Measurements from ENCODE around the gene ASB13. TPM values are rescaled to one million over a fixed set of nuclear protein-coding genes. Genes with fewer than 3 reads are reported as not detected.

ASB13 gene
- total and polyA plus RNA-seq, 2 experiments from 2014 or later, result 16.9 to 18.1 TPM

DNA sequence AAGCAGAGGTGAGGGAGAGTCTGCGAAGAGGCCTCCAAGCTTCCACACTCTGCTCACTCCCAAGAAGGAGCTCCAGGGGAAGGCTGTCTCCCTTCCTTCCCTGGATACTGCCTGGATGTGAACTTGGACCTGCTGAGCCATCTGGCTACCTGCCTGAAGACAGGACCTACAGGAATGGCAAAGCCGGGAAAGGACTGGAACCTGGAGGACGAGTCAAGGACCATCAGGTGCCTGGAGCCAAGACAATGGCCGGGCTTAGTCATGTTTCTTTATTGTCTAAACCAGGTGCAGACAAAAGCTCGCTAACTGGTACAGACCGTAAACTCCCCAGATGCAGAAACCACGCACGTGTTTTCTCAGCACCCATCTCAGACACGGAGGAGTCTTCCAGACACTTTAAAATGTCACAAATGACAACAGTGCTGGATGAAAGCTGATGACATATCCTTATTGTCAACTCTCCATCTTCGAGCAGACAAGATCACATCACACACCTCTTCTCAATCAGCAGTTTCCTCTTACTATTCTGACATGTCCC is 12.1 kb downstream of the ASB13 start:
- H3K27ac ChIP-seq, result no peak overlapping the region
- no peaks in the 10 kb centered on the region for H3K9me2 ChIP-seq (replicated peaks; ENCODE audit: insufficient read depth)
- no peaks in the 10 kb centered on the region for H3K36me3 ChIP-seq (replicated peaks; ENCODE audit: insufficient read depth, low read depth)
- no peak overlapping the region for H2AFZ ChIP-seq
- no peak overlapping the region for H3K4me2 ChIP-seq
- no peaks in the 10 kb centered on the region for H3K9me3 ChIP-seq (ENCODE audit: low read depth)
- no peak for TF ChIP-seq EZH2 (IDR thresholded peaks at IDR 0.05; ENCODE audit: borderline replicate concordance)
- no peak for TF ChIP-seq CTCF (IDR thresholded peaks at IDR 0.05; ENCODE audit: poor library complexity)
- TF ChIP-seq EZH2phosphoT487 (IDR thresholded peaks at IDR 0.05; ENCODE audit: low read depth, severe bottlenecking, unreplicated experiment), result no peak
- WGBS (ENCODE audit: low lambda C conversion rate, missing lambda C conversion rate), result 74% methylated on average over 10 of the region's 10 CpGs
- H3K27me3 ChIP-seq, result no peaks in the 10 kb centered on the region
- no peaks in the 10 kb centered on the region for H4K20me1 ChIP-seq (ENCODE audit: insufficient read depth, poor library complexity, severe bottlenecking)
- peaks cover 22% of the 10 kb centered on the region for H3K79me2 ChIP-seq
- no peak overlapping the region for H3K4me3 ChIP-seq
- no peak for DNase-seq (ENCODE audit: low spot score)
- no peaks in the 10 kb centered on the region for H3K4me1 ChIP-seq (ENCODE audit: insufficient read depth)

DNA sequence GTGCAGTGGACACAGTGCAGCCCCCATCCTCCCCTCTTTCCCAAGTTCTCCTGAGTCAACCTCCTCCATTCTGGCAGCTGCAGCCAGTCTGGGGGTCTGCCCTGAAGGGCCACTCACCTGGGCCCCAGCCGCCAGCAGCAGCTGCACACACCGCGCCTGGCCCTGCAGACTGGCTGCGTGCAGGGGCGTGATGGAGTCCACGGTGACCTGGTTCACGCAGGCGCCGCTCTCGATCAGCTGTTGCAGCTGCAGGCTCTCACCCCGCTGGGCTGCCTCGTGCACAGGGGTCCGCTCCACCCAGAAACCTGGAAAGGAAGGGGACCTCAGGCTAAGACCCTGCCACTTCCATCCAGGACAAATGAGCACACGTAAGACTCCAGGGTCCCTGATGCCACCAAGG is 13.6 kb downstream of the ASB13 start:
- Histone ChIP-seq H2AFZ (no peak overlapping the region), H3K36me3 (replicated peaks; ENCODE audit: insufficient read depth, low read depth) (no peaks in the 10 kb centered on the region), H3K4me2 (no peak overlapping the region), H3K4me1 (ENCODE audit: insufficient read depth) (no peaks in the 10 kb centered on the region), H3K9me3 (ENCODE audit: low read depth) (no peaks in the 10 kb centered on the region), H4K20me1 (ENCODE audit: insufficient read depth, poor library complexity, severe bottlenecking) (no peaks in the 10 kb centered on the region), H3K9me2 (replicated peaks; ENCODE audit: insufficient read depth) (no peaks in the 10 kb centered on the region), H3K4me3 (no peak overlapping the region), H3K27me3 (no peaks in the 10 kb centered on the region), H3K27ac (no peak overlapping the region), H3K79me2 (peaks cover 15% of the 10 kb centered on the region)
- no peak for DNase-seq (ENCODE audit: low spot score)
- 96% methylated on average over 14 of the region's 14 CpGs for WGBS (ENCODE audit: low lambda C conversion rate, missing lambda C conversion rate)
- no peak for TF ChIP-seq EZH2 (IDR thresholded peaks at IDR 0.05; ENCODE audit: borderline replicate concordance)
- TF ChIP-seq CTCF (IDR thresholded peaks at IDR 0.05; ENCODE audit: poor library complexity), result no peak
- no peak for TF ChIP-seq EZH2phosphoT487 (IDR thresholded peaks at IDR 0.05; ENCODE audit: low read depth, severe bottlenecking, unreplicated experiment)

- H2AFZ ChIP-seq, result no peak overlapping the region
- peaks cover 3% of the 10 kb centered on the region for H3K4me1 ChIP-seq (ENCODE audit: insufficient read depth)
- no peaks in the 10 kb centered on the region for H3K27me3 ChIP-seq
- TF ChIP-seq CTCF (IDR thresholded peaks at IDR 0.05; ENCODE audit: poor library complexity) (no peak), EZH2 (IDR thresholded peaks at IDR 0.05; ENCODE audit: borderline replicate concordance) (no peak), EZH2phosphoT487 (IDR thresholded peaks at IDR 0.05; ENCODE audit: low read depth, severe bottlenecking, unreplicated experiment) (no peak)
- no peak overlapping the region for H3K4me3 ChIP-seq
- H3K9me3 ChIP-seq (ENCODE audit: low read depth), result no peaks in the 10 kb centered on the region
- peaks cover 6% of the 10 kb centered on the region for H3K79me2 ChIP-seq
- no peaks in the 10 kb centered on the region for H4K20me1 ChIP-seq (ENCODE audit: insufficient read depth, poor library complexity, severe bottlenecking)
- H3K4me2 ChIP-seq, result no peak overlapping the region
- no peaks in the 10 kb centered on the region for H3K9me2 ChIP-seq (replicated peaks; ENCODE audit: insufficient read depth)
- DNase-seq (ENCODE audit: low spot score), result no peak
- no peak overlapping the region for H3K27ac ChIP-seq
- WGBS (ENCODE audit: low lambda C conversion rate, missing lambda C conversion rate), result 92% methylated on average over 11 of the region's 11 CpGs
- no peaks in the 10 kb centered on the region for H3K36me3 ChIP-seq (replicated peaks; ENCODE audit: insufficient read depth, low read depth)
Observed at GRCh38 chr10:5651388-5651764, 15.0 kb downstream of the ASB13 start.
